ENCODE results near the gene JDP2.

JDP2 gene

GRCh38 chr14:75430976-75431375 is 3.2 kb downstream of the JDP2 start:
- H3K36me3 ChIP-seq (ENCODE audit: insufficient read depth, low read length) = peaks cover 37% of the 10 kb centered on the region
- H3K4me2 ChIP-seq (ENCODE audit: low read length) = peak overlapping the region; percentile 71
- no peaks in the 10 kb centered on the region for H3F3A ChIP-seq (ENCODE audit: insufficient read depth, low read length)
- no peaks in the 10 kb centered on the region for H4K20me1 ChIP-seq (ENCODE audit: insufficient read depth, low read length)
- peak overlapping the region; percentile 91; the same call in 1 of the 2 replicates for H3K9ac ChIP-seq (ENCODE audit: low read length)
- peaks cover 24% of the 10 kb centered on the region for H3K79me2 ChIP-seq (ENCODE audit: insufficient read depth, low read length)
- no peak for TF ChIP-seq EZH2 (IDR thresholded peaks at IDR 0.05; ENCODE audit: borderline replicate concordance, low read length)
- TF ChIP-seq CTCF (IDR thresholded peaks at IDR 0.05; ENCODE audit: low read length) = no peak
- H3K4me1 ChIP-seq (ENCODE audit: insufficient read depth, low read length, severe bottlenecking) = peaks cover 70% of the 10 kb centered on the region
- no peaks in the 10 kb centered on the region for H3K9me2 ChIP-seq (ENCODE audit: low read depth, low read length)
- no peaks in the 10 kb centered on the region for H3K9me3 ChIP-seq (ENCODE audit: low read length)
- no peaks in the 10 kb centered on the region for H3K27me3 ChIP-seq (ENCODE audit: insufficient read depth, low read length)
- peak overlapping the region; percentile 84 for H3K4me3 ChIP-seq (ENCODE audit: low read depth, low read length, poor library complexity, severe bottlenecking)
- no peak overlapping the region for H2AFZ ChIP-seq (ENCODE audit: low read length)
- H3K27ac ChIP-seq (ENCODE audit: low read depth, low read length, poor library complexity, severe bottlenecking) = peak overlapping the region; percentile 84

GRCh38 chr14:75431827-75432226 is 4.0 kb downstream of the JDP2 start:
- H3K79me2 ChIP-seq (ENCODE audit: insufficient read depth, low read length) = peaks cover 24% of the 10 kb centered on the region
- no peak overlapping the region for H3K9ac ChIP-seq (ENCODE audit: low read length)
- H3K4me2 ChIP-seq (ENCODE audit: low read length) = no peak overlapping the region; the same call in 1 of the 2 replicates
- no peak overlapping the region for H3K4me3 ChIP-seq (ENCODE audit: low read depth, low read length, poor library complexity, severe bottlenecking)
- no peaks in the 10 kb centered on the region for H3K9me3 ChIP-seq (ENCODE audit: low read length)
- TF ChIP-seq EZH2 (IDR thresholded peaks at IDR 0.05; ENCODE audit: borderline replicate concordance, low read length) (no peak), CTCF (IDR thresholded peaks at IDR 0.05; ENCODE audit: low read length) (no peak)
- no peaks in the 10 kb centered on the region for H4K20me1 ChIP-seq (ENCODE audit: insufficient read depth, low read length)
- H2AFZ ChIP-seq (ENCODE audit: low read length) = no peak overlapping the region
- peak overlapping the region; percentile 84 for H3K27ac ChIP-seq (ENCODE audit: low read depth, low read length, poor library complexity, severe bottlenecking)
- H3K4me1 ChIP-seq (ENCODE audit: insufficient read depth, low read length, severe bottlenecking) = peaks cover 70% of the 10 kb centered on the region
- no peaks in the 10 kb centered on the region for H3K27me3 ChIP-seq (ENCODE audit: insufficient read depth, low read length)
- peaks cover 44% of the 10 kb centered on the region for H3K36me3 ChIP-seq (ENCODE audit: insufficient read depth, low read length)
- no peaks in the 10 kb centered on the region for H3K9me2 ChIP-seq (ENCODE audit: low read depth, low read length)
- no peaks in the 10 kb centered on the region for H3F3A ChIP-seq (ENCODE audit: insufficient read depth, low read length)

- no peak overlapping the region for H3K4me2 ChIP-seq (ENCODE audit: low read length)
- peak overlapping the region; percentile 84 for H3K27ac ChIP-seq (ENCODE audit: low read depth, low read length, poor library complexity, severe bottlenecking)
- H3K4me3 ChIP-seq (ENCODE audit: low read depth, low read length, poor library complexity, severe bottlenecking) = no peak overlapping the region
- peaks cover 73% of the 10 kb centered on the region for H3K4me1 ChIP-seq (ENCODE audit: insufficient read depth, low read length, severe bottlenecking)
- no peaks in the 10 kb centered on the region for H3K9me3 ChIP-seq (ENCODE audit: low read length)
- no peaks in the 10 kb centered on the region for H3K9me2 ChIP-seq (ENCODE audit: low read depth, low read length)
- H4K20me1 ChIP-seq (ENCODE audit: insufficient read depth, low read length) = no peaks in the 10 kb centered on the region
- H3K9ac ChIP-seq (ENCODE audit: low read length) = no peak overlapping the region
- no peaks in the 10 kb centered on the region for H3K27me3 ChIP-seq (ENCODE audit: insufficient read depth, low read length)
- H2AFZ ChIP-seq (ENCODE audit: low read length) = no peak overlapping the region
- H3K79me2 ChIP-seq (ENCODE audit: insufficient read depth, low read length) = peaks cover 24% of the 10 kb centered on the region
- peaks cover 44% of the 10 kb centered on the region for H3K36me3 ChIP-seq (ENCODE audit: insufficient read depth, low read length)
- H3F3A ChIP-seq (ENCODE audit: insufficient read depth, low read length) = no peaks in the 10 kb centered on the region
- TF ChIP-seq CTCF (IDR thresholded peaks at IDR 0.05; ENCODE audit: low read length) = no peak
- TF ChIP-seq EZH2 (IDR thresholded peaks at IDR 0.05; ENCODE audit: borderline replicate concordance, low read length) = no peak
Measured at GRCh38 chr14:75432411-75432810, 4.6 kb downstream of the JDP2 start.

All from OCI-LY1 (cell line).